Peyer's patch (tissue), 4 donors: ENCODE measurements around the gene SACM1L.

Experiments used
- CTCF ChIP-seq, 6 experiments: fragments of 450-650 bp in 4 of 6; fragments of 200-600 bp in 2 of 6; sonication (generic) in 1 of 6; IDR thresholded peaks; one replicate each; pipeline ENCODE4 v1.5.1; 2017 to 2019; ENCODE audit warnings: antibody characterized with exemption in 6 of 6, mild to moderate bottlenecking in 3 of 6, moderate library complexity in 1 of 6
- POLR2A ChIP-seq, 2 donors: fragments of 450-650 bp; IDR thresholded peaks; one replicate each; pipeline ENCODE4 v1.5.1; 2017; ENCODE audit warnings: antibody characterized with exemption in 2 of 2, mild to moderate bottlenecking in 2 of 2, moderate library complexity in 2 of 2

DNA sequence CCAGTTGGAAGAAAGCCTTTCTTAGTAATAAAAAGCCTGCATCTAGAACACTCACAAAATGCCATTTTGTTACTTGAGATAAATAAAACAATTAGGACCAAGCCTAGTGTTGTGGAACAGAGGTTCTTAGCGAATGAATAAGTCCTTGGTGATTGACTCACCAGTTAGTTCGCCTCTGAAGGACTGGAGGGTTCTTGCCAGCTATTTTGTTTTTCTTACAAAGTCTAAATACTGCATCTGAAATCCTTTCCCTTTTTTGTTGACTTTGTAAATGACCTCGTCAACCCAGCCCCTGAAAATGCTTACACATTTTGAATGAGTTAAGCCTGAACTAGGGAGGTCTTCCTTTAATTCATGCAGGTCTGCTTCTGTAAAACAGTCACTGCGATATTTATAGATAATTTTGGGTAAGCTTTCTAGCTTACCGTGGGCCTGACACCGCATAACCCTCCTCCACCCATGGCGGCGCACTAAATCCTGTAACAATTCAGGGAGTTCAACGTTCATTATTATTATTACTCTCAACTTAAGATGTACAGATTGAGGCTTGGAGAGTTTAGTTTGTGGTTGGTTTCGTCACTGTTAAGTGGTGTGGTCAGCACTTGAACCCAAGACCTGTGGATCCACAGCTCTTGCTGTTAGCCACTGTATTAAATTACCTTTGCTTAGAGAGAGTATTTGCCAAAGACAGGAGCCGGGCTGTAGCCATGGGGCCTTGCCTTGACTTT, 45.0 kb upstream of the SACM1L start:
- TF ChIP-seq POLR2A (IDR thresholded peaks at IDR 0.05) (no peak), CTCF (IDR thresholded peaks at IDR 0.05) (no peak)
